HepG2 (cell line): Measurements from ENCODE around the gene PTPRN. TPM values are rescaled to one million over a fixed set of nuclear protein-coding genes. Genes with fewer than 3 reads are reported as not detected.

Source experiments
- ATM ChIP-seq: fragments of 450-650 bp; IDR thresholded peaks from 2 replicates; pipeline ENCODE4 v1.7.1; 2017; ENCODE audit warnings: mild to moderate bottlenecking, borderline replicate concordance
- BCL6 ChIP-seq: IDR thresholded peaks from 2 replicates; pipeline ENCODE4 v1.6.1; 2016; ENCODE audit warnings: missing genetic modification reagents, missing compliant biosample characterization
- BRD4 ChIP-seq: sonication (generic); formaldehyde crosslinking; IDR thresholded peaks from 2 replicates; pipeline ENCODE4 v1.4.0; 2020; ENCODE audit warnings: missing genetic modification reagents
- CBX1 ChIP-seq: IDR thresholded peaks from one replicate; pipeline ENCODE4 v1.6.1; 2016; ENCODE audit warnings: antibody characterized with exemption, low read depth
- CHCHD3 ChIP-seq: sonication (generic); formaldehyde crosslinking; IDR thresholded peaks from 2 replicates; pipeline ENCODE4 v1.8.0; 2022; ENCODE audit warnings: mild to moderate bottlenecking, missing genetic modification reagents, moderate library complexity
- FOXK2 ChIP-seq: fragments of 450-650 bp; IDR thresholded peaks from 2 replicates; pipeline ENCODE4 v1.6.1; 2016
- HCFC1 ChIP-seq: fragments of 150-350 bp; IDR thresholded peaks from 2 replicates; pipeline ENCODE4 v1.6.1; 2014; ENCODE audit warnings: low read depth, low read length
- HOMEZ ChIP-seq: IDR thresholded peaks from 2 replicates; pipeline ENCODE4 v1.6.1; 2016; ENCODE audit warnings: low read depth
- KLF11 ChIP-seq: IDR thresholded peaks from 2 replicates; pipeline ENCODE4 v1.6.1; 2016; ENCODE audit warnings: missing compliant biosample characterization
- KLF6 ChIP-seq: IDR thresholded peaks from 2 replicates; pipeline ENCODE4 v1.8.0; 2016; ENCODE audit warnings: missing biosample characterization, missing genetic modification reagents
- MAFG ChIP-seq: sonication (generic); formaldehyde crosslinking; IDR thresholded peaks from 2 replicates; pipeline ENCODE4 v1.5.1; 2020; ENCODE audit warnings: mild to moderate bottlenecking, missing genetic modification reagents
- NAIF1 ChIP-seq: sonication (generic); formaldehyde crosslinking; IDR thresholded peaks from 2 replicates; pipeline ENCODE4 v1.5.0; 2020; ENCODE audit warnings: mild to moderate bottlenecking, missing genetic modification reagents, borderline replicate concordance
- PLRG1 ChIP-seq: fragments of 450-650 bp; conservative IDR thresholded peaks from 2 replicates; pipeline ENCODE4 v1.6.1; 2016
- RELA ChIP-seq: sonication (generic); formaldehyde crosslinking; IDR thresholded peaks from 2 replicates; pipeline ENCODE4 v1.4.0; 2020; ENCODE audit warnings: missing genetic modification reagents
- SIN3A ChIP-seq: IDR thresholded peaks from 2 replicates; pipeline ENCODE4 v1.6.1; 2011; ENCODE audit warnings: low read depth, mild to moderate bottlenecking, control low read depth, low read length, borderline replicate concordance
- SIX1 ChIP-seq: sonication (generic); formaldehyde crosslinking; IDR thresholded peaks from 2 replicates; pipeline ENCODE4 v1.4.0; 2020; ENCODE audit warnings: missing genetic modification reagents, borderline replicate concordance
- SKI ChIP-seq: fragments of 450-650 bp; IDR thresholded peaks from one replicate; pipeline ENCODE4 v1.6.1; 2018; ENCODE audit warnings: mild to moderate bottlenecking; ENCODE audit not compliant: partially characterized antibody
- YEATS2 ChIP-seq: sonication (generic); formaldehyde crosslinking; IDR thresholded peaks from 2 replicates; pipeline ENCODE4 v1.4.0; 2020; ENCODE audit warnings: missing genetic modification reagents, borderline replicate concordance
- ZBTB39 ChIP-seq: sonication (generic); formaldehyde crosslinking; IDR thresholded peaks from 2 replicates; pipeline ENCODE4 v1.5.0; 2020; ENCODE audit warnings: missing genetic modification reagents
- ZBTB7B ChIP-seq: sonication (generic); formaldehyde crosslinking; IDR thresholded peaks from 2 replicates; pipeline ENCODE4 v1.4.0; 2020; ENCODE audit warnings: missing genetic modification reagents
- ZNF225 ChIP-seq: sonication (generic); formaldehyde crosslinking; IDR thresholded peaks from 2 replicates; pipeline ENCODE4 v1.4.0; 2020; ENCODE audit warnings: mild to moderate bottlenecking, missing genetic modification reagents
- ZNF33A ChIP-seq: sonication (generic); formaldehyde crosslinking; IDR thresholded peaks from 2 replicates; pipeline ENCODE4 v1.5.1; 2020; ENCODE audit warnings: missing genetic modification reagents, mild to moderate bottlenecking, moderate library complexity, borderline replicate concordance
- ZNF672 ChIP-seq: sonication (generic); formaldehyde crosslinking; IDR thresholded peaks from 2 replicates; pipeline ENCODE4 v1.8.1; 2022; ENCODE audit warnings: missing genetic modification reagents
- ZNF713 ChIP-seq: sonication (generic); formaldehyde crosslinking; IDR thresholded peaks from 2 replicates; pipeline ENCODE4 v1.4.0; 2020; ENCODE audit warnings: mild to moderate bottlenecking, missing genetic modification reagents
- ZSCAN12 ChIP-seq: sonication (generic); formaldehyde crosslinking; IDR thresholded peaks from 2 replicates; pipeline ENCODE4 v1.9.0; 2021; ENCODE audit warnings: mild to moderate bottlenecking, missing genetic modification reagents
- ZSCAN30 ChIP-seq: sonication (generic); formaldehyde crosslinking; IDR thresholded peaks from 2 replicates; pipeline ENCODE4 v1.5.0; 2020; ENCODE audit warnings: mild to moderate bottlenecking, missing genetic modification reagents
- ZZZ3 ChIP-seq: sonication (generic); formaldehyde crosslinking; IDR thresholded peaks from 2 replicates; pipeline ENCODE4 v1.4.0; 2020; ENCODE audit warnings: missing genetic modification reagents, mild to moderate bottlenecking, borderline replicate concordance
- polyA plus RNA-seq, 8 experiments: library from polyadenylated mRNA; depleted of rRNA in 3 of 8; stranded (reverse) in 7 of 8; unstranded in 1 of 8; fragments of >200 nt; fragmentation: Illumina TruSeq in 4 of 8; extraction: Trizol in 4 of 8; gene quantifications; 2 replicates each; pipeline versions ENCODE4 v1.2.1 to v1.2.3, GENCODE V29; 2011 to 2016; ENCODE audit warnings: low read depth in 4 of 8, missing spikeins in 1 of 8, mixed read lengths in 1 of 8; ENCODE audit not compliant: insufficient read depth in 1 of 8
- total RNA-seq, 5 experiments: library from RNA; depleted of rRNA; stranded (reverse); fragments of >200 nt; fragmentation: Illumina TruSeq; extraction: Trizol; gene quantifications; 2 replicates each; pipeline ENCODE4 v1.2.3, GENCODE V29; 2016; ENCODE audit warnings: low read depth in 1 of 5
- TF ChIP-seq, protein P1 (sequence below): sonication (generic); formaldehyde crosslinking; conservative IDR thresholded peaks from 2 replicates; pipeline ENCODE4 v1.4.0; 2020; ENCODE audit warnings: missing genetic modification reagents

Gene PTPRN
- total and polyA plus RNA-seq, 2 of the 13 experiments (the other 11 are each of a cell fraction or from before 2014, with no cell fraction given) = 0.26 TPM; not detected in 1

GRCh38 chr2:219249203-219249980 is 59.8 kb downstream of the PTPRN start (continued):
- TF ChIP-seq BRD4 (CRISPR knock-in tag) (peak; percentile 33; the same call in 1 of the 2 replicates), KLF6 (CRISPR knock-in tag) (no peak; the same call in none of the 2 replicates), KLF11 (CRISPR knock-in tag) (no peak), ZZZ3 (CRISPR knock-in tag) (no peak), HCFC1 (no peak), ZNF225 (peak; percentile 37; the same call in 1 of the 2 replicates), ZNF713 (CRISPR knock-in tag) (0 out of 2 replicates have a peak, but pooled peaks have one; percentile 32), ZBTB7B (no peak), HOMEZ (CRISPR knock-in tag) (peak; percentile 96), CBX1 (no peak), MAFG (CRISPR knock-in tag) (no peak), PLRG1 (no peak), YEATS2 (CRISPR knock-in tag) (peak; percentile 11; the same call in 1 of the 2 replicates), NAIF1 (CRISPR knock-in tag) (no peak), ZNF672 (CRISPR knock-in tag) (no peak), RELA (CRISPR knock-in tag) (peak; percentile 72; the same call in 1 of the 2 replicates), ZSCAN30 (CRISPR knock-in tag) (no peak), ZSCAN12 (no peak), SKI (no peak), SIX1 (CRISPR knock-in tag) (no peak), SIN3A (peak; percentile 60), FOXK2 (peak; percentile 54; the same call in 1 of the 2 replicates), ZBTB39 (CRISPR knock-in tag) (peak; percentile 77; the same call in 1 of the 2 replicates), BCL6 (CRISPR knock-in tag) (peak; percentile 36; the same call in 1 of the 2 replicates), ATM (no peak), ZNF33A (CRISPR knock-in tag) (no peak), CHCHD3 (CRISPR knock-in tag) (no peak)
- TF ChIP-seq, protein P1, sequence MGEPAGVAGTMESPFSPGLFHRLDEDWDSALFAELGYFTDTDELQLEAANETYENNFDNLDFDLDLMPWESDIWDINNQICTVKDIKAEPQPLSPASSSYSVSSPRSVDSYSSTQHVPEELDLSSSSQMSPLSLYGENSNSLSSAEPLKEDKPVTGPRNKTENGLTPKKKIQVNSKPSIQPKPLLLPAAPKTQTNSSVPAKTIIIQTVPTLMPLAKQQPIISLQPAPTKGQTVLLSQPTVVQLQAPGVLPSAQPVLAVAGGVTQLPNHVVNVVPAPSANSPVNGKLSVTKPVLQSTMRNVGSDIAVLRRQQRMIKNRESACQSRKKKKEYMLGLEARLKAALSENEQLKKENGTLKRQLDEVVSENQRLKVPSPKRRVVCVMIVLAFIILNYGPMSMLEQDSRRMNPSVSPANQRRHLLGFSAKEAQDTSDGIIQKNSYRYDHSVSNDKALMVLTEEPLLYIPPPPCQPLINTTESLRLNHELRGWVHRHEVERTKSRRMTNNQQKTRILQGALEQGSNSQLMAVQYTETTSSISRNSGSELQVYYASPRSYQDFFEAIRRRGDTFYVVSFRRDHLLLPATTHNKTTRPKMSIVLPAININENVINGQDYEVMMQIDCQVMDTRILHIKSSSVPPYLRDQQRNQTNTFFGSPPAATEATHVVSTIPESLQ (CRISPR knock-in tag) = no peak
